K562 (cell line): ENCODE data around the gene CYP51A1. TPM values are rescaled to one million over a fixed set of nuclear protein-coding genes. Genes with fewer than 3 reads are reported as not detected.

Experiments
- ARID3A ChIP-seq: IDR thresholded peaks from 2 replicates; pipeline ENCODE4 v1.6.1; 2012; ENCODE audit warnings: low read depth, low read length, improper control_type of control experiment, borderline replicate concordance
- CHCHD3 ChIP-seq: fragments of 250-450 bp; sonication (Bioruptor Pico); IDR thresholded peaks from 2 replicates; pipeline ENCODE4 v2.1.2; 2022; ENCODE audit warnings: mild to moderate bottlenecking
- ELK1 ChIP-seq: sonication (generic); formaldehyde crosslinking; IDR thresholded peaks from 2 replicates; pipeline ENCODE4 v1.8.1; 2022; ENCODE audit warnings: missing genetic modification reagents
- HIVEP1 ChIP-seq: fragments of 250-450 bp; sonication (Bioruptor Pico); IDR thresholded peaks from 2 replicates; pipeline ENCODE4 v1.4.0; 2020; ENCODE audit warnings: mild to moderate bottlenecking
- HMGN3 ChIP-seq: IDR thresholded peaks from 2 replicates; pipeline ENCODE4 v1.6.1; 2011; ENCODE audit warnings: borderline replicate concordance, low read depth, mild to moderate bottlenecking, mixed read lengths, low read length; ENCODE audit not compliant: insufficient read length; ENCODE audit errors: extremely low read depth
- NCOA4 ChIP-seq: fragments of 450-650 bp; IDR thresholded peaks from 2 replicates; pipeline ENCODE4 v1.6.1; 2018; ENCODE audit warnings: mild to moderate bottlenecking; ENCODE audit not compliant: partially characterized antibody
- NKRF ChIP-seq: fragments of 450-650 bp; IDR thresholded peaks from 2 replicates; pipeline ENCODE4 v1.6.1; 2016; ENCODE audit warnings: borderline replicate concordance
- PRDM10 ChIP-seq: fragments of 450-650 bp; IDR thresholded peaks from 2 replicates; pipeline ENCODE4 v1.6.1; 2018; ENCODE audit not compliant: partially characterized antibody
- RBM22 ChIP-seq: fragments of 200-400 bp; formaldehyde crosslinking; IDR thresholded peaks from 2 replicates; pipeline ENCODE4 v1.6.1; 2018; ENCODE audit warnings: low read length, low read depth; ENCODE audit not compliant: poor library complexity, severe bottlenecking
- TAL1 ChIP-seq: fragments of 450-650 bp; IDR thresholded peaks from 2 replicates; pipeline ENCODE4 v1.6.1; 2016; ENCODE audit warnings: mild to moderate bottlenecking
- YY1 ChIP-seq, 3 experiments: IDR thresholded peaks; 2 replicates each; pipeline ENCODE4 v1.6.1; 2011; ENCODE audit warnings: low read length in 2 of 3, mild to moderate bottlenecking in 2 of 3, moderate library complexity in 2 of 3, borderline replicate concordance in 1 of 3, control low read depth in 1 of 3, low read depth in 1 of 3; ENCODE audit not compliant: insufficient read depth in 3 of 3, insufficient replicate concordance in 2 of 3, control insufficient read depth in 1 of 3, insufficient read length in 1 of 3; ENCODE audit errors: extremely low read depth in 1 of 3
- ZNF146 ChIP-seq: IDR thresholded peaks from one replicate; pipeline ENCODE4 v1.6.1; 2018; ENCODE audit warnings: missing compliant biosample characterization; ENCODE audit not compliant: unreplicated experiment
- ZNF212 ChIP-seq: fragments of 450-650 bp; formaldehyde crosslinking; IDR thresholded peaks from 2 replicates; pipeline ENCODE4 v1.4.0; 2020; ENCODE audit warnings: mild to moderate bottlenecking
- polyA plus RNA-seq, 8 experiments: library from polyadenylated mRNA; depleted of rRNA in 4 of 8; stranded (reverse) in 5 of 8; unstranded in 3 of 8; fragments of >200 nt; fragmentation: Nextera tagmentation in 2 of 8; fragmentation: Illumina TruSeq in 1 of 8; extraction: Ambion mirVana in 2 of 8; extraction: Trizol in 1 of 8; gene quantifications; 2 replicates each; pipeline versions ENCODE4 v1.2.1 to v1.2.3, GENCODE V29; 2011 to 2014; ENCODE audit warnings: inconsistent platforms in 1 of 8, missing spikeins in 1 of 8
- total RNA-seq, 7 experiments: library from RNA; depleted of rRNA in 6 of 7; stranded (reverse); fragments of >200 nt in 6 of 7; fragmentation: Illumina TruSeq in 2 of 7; extraction: Trizol in 2 of 7; gene quantifications; 2 replicates each; pipeline versions ENCODE4 v1.2.1 to v1.2.3, GENCODE V29; 2011 to 2021; ENCODE audit warnings: low replicate concordance in 1 of 7

CYP51A1 gene
- total and polyA plus RNA-seq, 9 of the 15 experiments (the other 6 are each of a cell fraction or from before 2014, with no cell fraction given) = 35.4 to 151 (median 80.3) TPM

- TF ChIP-seq ZNF146 (CRISPR knock-in tag) (no peak), CHCHD3 (CRISPR knock-in tag) (no peak), NCOA4 (no peak), YY1 (IDR thresholded peaks at IDR 0.05; ENCODE audit: borderline replicate concordance in 1 of 3, control insufficient read depth in 1 of 3, extremely low read depth in 1 of 3, insufficient read depth in 3 of 3, insufficient read length in 1 of 3, insufficient replicate concordance in 2 of 3, low read depth in 1 of 3, low read length in 2 of 3) (peak in 1 of 3 experiments; percentile 20), RBM22 (no peak), ARID3A (no peak), HIVEP1 (CRISPR knock-in tag) (no peak), ZNF212 (CRISPR knock-in tag) (no peak), TAL1 (no peak), HMGN3 (no peak), NKRF (no peak), ELK1 (CRISPR knock-in tag) (no peak), PRDM10 (no peak)
Measured at GRCh38 chr7:92178928-92179924, 44.9 kb upstream of the CYP51A1 start, which contains the start of gene LRRD1 (continued).
